GM19372 (cell line): ENCODE data around the gene ITK.

Experiments
- ATAC-seq: cut with Tn5 transposase; IDR thresholded peaks from one replicate; pipeline ENCODE4 v1.9.1; 2021; ENCODE audit warnings: mild to moderate bottlenecking, low read depth, moderate library complexity; ENCODE audit not compliant: unreplicated experiment

Gene ITK

DNA sequence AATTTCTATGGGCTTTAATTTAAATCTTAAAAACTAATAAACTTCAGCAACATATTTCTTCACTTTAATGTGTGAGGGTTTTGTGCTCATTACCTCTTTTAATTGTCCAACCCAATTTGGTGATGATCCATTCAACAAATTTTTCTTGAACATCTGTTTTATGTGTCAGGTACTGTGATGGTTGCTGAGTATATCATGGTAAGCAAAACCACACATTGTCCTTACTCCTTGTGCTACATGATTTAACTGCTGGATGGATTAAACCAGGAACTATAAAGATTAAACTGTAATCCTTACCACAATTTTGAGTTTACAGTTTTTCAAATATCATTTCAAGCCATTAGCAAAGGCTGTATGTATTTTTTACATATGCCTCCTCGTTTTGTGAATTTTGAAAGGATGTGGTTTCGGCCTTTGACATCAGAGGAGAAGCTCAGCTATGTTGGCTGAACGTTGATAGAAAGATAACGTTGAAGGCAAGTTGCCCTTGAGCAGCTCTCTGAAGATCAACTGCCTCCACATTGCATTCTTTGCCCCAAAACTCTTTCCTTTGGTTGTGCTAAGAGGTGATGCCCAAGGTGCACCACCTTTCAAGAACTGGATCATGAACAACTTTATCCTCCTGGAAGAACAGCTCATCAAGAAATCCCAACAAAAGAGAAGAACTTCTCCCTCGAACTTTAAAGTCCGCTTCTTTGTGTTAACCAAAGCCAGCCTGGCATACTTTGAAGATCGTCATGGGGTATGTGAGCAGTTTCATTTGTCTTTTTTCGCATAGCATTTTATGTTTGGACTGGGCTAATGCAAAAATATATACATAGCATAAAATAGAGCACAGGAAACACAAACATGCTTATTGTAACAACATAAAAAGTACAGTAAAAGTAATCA lies at the start of gene ITK:
Gene ITK (plus strand): TSS at position 467 of the 891 bp plus-strand sequence. CDS start 138 bp downstream, at position 605.
- ATAC-seq: no peak

DNA sequence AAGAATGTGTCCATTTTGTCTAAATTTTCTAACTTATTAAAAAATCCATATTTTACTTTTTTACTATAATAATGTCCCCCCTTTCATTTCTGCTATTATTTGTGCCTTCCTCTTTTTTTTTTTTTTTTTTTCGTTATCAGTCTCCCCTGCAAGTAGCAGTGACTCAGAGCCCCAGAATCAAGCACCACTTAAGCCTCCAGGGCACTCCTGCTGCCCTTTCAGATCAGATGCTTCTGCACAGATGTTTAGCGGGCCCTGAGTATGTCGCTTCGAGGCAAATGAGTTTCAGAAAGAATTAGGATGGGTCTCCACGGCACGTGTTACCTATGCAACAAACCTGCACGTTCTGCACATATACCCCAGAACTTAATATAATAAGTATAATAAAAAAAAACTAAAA lies 49.7 kb upstream of the ITK start:
- no peak for ATAC-seq

DNA sequence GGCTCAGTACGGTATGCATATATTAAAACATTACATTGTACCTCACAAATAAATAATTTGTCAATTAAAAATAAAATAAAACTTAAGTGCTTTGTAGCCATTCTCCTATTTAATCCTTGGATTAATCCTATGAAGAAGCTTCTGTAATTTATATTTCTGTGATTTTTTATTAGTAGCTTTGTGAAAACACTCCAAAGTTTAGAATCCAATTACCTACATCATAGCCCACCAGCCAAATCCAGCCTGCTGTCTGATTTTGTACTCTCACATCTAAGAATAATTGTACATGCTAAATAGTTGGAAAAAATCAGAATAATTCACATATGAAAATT lies 48.4 kb upstream of the ITK start:
- ATAC-seq: no peak

DNA sequence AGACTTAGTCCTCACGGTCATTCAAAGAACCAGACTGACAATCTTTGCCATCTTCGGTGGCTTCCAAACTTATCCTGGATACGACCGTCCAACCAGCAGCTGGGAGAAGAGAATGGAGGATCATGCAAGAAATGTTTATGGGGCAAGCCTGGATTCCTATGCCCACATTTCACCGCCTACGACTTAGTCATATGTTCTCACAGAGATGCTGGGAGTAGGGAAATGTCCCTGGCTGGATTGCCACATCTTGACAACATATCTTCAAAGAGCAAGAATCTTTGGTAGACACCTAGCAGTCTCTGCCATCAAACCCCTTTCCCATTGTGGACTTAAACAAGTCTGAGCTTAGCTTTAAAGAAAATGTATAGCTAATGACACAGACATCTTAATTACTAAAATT lies 42.9 kb upstream of the ITK start:
- ATAC-seq: no peak

DNA sequence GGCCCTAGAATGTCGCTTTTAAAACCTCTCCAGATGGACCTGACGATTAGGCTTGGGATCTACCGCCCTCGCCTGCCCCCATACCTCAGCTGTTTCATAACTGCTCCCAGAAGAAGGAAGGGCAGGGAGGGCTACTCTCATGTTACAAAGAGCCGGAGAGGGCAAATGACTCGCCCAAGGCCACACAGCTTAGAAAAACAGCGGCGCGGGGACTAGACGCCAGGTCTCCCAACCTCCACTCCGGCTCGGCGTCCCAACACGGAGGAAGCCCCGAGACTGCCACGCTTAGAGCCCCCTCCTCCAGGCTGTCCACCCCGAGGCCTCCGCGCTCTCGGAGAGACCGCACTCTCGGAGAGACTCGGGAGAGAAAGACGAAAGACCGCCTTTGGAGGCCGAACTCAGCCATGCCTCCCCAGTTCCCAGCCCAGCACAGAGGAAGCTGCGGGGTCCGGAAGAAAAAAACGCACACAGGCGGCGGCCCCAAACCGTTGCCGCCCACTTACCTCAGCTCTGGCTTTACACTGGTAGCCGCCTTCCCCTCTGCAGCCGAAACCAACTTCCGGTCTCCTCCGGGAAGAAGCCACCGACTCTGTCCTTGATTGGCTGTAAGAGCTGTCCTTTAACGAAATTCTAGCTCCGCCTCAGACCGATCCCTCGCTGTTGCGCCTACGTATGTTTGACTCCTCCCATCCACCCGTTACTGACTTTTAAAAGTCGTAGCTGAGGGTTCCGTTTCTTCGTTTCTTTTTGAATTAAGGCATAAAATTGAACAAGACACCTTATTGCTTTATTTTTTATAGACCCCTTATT lies 38.1 kb upstream of the ITK start, which contains the start of gene MED7:
Gene MED7 (minus strand): TSS at position 549 of the 810 bp plus-strand sequence. CDS start 3,434 bp downstream, outside the sequence.
- peak; percentile 99 for ATAC-seq

DNA sequence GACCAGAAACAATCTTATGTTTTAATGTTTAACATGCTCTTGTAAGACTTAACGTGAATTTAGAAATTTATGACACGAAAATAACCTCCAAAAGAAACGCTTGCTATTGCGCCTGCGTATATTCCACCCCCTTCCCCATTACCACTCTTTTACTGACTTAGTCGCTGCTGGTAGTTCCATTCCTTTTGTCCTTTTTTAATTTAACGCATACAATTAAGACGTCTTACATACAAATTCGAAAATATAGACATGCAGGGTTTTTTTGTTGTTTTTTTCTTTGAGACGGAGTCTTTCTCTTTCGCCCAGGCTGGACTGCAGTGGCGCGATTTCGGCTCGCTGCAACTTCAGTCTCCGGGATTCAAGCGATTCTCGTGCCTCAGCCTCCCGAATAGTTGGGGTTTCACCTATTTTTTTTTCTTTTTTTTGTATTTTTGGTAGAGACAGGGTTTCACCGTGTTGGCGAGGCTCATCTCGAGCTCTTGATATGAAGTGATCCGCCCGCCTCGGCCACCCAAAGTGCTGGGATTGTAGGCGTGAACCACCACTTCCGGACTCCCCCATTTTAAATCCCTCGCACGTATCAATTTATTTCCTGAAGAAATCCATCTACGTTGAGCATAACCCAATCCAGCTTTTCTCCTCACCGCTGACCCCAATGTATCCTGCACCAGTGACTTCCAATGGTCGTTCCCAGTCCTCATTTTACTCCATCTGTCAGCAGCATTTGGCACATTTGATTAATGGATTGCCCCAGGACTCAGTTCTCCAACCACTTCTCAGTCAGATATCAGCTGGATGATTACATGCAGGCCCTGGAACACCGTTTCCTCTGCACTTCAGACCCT lies 37.3 kb upstream of the ITK start:
- ATAC-seq: peak; percentile 39

DNA sequence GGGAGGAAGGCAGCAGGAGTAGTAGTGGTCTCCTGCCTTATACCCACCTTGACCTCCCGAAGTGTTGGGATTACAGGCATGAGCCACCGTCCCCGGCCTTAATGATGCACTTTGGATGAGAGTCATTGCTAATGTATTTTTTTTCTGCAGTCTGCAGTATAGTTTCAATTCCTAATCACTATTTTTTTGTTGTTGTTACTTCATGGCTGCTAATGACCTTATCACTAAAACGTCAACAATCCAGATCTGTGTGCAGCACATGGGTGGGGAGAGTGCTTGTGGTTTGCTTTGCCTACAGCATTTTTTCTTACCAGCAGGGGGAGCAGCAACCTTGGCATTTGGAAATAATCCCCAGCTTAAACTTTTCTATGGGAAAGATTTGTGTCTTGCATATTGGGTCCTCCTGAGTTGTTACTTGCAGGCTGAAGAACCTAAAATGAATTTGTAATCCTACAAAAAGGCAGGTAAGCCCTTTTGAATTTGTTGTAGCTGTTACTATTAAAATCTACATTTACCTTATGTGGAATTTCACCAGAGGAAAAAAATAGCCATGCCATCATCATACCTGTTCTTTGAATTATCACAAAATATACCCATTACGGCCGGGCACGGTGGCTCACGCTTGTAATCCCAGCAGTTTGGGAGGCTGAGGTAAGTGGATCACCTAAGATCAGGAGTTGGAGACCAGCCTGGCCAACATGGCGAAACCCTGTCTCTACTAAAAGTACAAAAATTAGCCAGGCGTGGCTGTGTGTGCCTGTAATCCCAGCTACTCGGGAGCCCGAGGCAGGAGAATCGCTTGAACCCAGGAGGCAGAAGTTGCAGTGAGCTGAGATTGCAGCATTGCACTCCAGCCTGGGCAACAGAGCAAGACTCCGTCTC lies 31.7 kb upstream of the ITK start:
- ATAC-seq: peak; percentile 71

DNA sequence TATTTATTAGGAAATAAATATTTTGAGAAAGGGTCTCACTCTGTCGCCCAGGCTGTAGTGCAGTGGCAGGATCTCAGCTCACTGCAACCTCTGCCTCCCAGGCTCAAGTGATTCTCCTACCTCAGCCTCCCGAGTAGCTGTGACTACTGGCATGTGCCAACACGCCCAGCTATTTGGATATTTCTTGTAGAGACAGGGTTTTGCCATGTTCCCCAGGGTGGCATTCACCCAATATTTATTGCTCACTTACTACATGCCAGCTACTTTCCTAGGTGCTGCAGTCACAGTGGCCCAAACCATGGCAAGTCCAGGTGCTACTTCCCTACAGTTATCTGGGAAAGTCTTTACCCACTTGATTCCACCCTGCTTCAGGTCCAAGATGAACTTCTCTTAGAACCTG lies 29.6 kb upstream of the ITK start:
- ATAC-seq: no peak

DNA sequence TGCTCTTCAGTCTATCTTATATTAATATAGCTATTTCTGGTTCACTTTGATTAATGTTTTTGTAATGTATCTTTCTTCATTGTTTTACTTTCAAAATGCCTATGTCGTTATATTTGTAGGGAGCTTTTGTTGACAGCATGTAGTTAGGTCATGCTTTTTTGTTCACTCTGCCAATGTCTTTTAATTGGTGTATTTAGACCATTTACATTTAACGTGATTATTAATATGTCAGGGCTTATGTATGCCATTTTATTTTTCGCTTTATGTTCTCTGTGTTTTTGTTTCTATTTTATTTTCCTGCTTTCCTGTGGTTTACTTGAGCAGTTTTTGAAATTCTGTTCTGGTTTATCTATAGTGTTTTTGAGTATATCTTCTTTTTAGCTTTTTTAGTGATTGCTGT lies 25.3 kb upstream of the ITK start:
- no peak for ATAC-seq

DNA sequence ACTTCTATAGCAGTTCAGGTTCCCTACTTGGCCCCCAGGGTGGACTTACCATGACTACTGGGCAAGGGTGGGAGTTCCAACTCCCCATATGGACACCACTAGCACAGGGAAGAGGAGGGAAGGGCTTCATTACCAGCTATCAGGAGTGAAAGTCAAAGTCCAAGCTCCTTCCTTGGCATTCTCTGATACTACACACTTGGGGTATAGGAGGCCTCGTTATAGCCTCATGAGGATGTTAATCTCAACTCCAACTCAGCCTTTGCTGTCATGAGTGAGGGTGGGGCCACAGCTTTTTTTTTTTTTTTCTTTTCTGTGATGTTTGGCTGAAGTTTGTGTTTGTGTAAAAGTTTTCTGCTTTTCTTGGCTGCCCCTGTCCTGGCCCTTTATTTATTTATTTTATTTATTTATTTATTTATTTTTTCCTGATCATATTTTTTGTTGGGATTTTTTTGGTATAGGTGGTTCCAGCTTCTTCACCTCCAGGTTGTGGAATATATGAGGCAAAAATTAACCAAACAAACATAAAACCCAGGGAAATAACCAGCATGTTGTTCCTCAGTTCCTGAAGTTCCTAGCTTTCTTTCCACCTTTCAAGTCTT lies 23.2 kb upstream of the ITK start:
- ATAC-seq: no peak

DNA sequence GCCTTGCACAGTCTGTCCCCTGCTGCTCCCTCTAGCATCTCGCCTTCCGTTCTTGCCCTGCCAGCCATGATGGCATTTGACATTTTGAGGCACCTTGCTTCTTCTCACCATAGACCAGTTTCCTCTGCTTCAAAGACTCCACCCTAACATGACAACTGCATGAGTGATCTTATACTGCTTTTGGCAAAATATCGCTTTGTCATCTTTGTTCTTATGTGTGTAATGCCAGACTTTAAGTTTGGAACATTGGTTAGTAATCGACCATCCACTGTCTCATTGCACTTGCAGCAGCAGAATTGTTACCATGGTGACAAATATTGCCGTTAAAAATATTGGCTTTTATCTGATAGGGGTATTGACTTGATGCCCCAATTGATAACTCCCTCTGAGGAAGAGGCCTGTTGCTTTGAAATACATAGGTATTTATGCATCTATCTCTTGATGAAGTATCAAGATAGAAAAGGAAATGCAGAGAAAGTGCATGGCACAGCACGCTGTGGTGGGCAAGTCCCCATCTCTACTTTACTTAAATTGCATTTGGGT lies 21.4 kb upstream of the ITK start:
- ATAC-seq: no peak

DNA sequence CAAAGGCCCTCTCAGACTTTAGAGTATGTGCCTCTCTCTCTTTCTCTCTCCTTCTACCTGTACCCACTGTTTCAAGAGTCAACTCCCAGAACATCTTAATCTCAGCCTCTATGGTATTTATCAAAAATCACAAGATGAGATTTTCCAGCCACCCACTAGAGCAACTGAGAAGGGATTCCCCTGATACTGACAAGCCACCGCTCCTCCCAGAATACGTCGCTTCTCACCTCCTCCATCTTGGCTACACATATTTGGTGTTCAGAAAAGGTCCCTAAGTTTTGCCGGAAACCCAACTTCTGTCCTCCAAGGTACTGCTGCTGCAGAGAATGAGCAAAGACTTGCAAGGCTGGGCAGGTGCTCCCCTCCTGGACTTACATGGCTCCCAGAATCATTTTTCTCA lies 20.6 kb upstream of the ITK start:
- no peak for ATAC-seq

DNA sequence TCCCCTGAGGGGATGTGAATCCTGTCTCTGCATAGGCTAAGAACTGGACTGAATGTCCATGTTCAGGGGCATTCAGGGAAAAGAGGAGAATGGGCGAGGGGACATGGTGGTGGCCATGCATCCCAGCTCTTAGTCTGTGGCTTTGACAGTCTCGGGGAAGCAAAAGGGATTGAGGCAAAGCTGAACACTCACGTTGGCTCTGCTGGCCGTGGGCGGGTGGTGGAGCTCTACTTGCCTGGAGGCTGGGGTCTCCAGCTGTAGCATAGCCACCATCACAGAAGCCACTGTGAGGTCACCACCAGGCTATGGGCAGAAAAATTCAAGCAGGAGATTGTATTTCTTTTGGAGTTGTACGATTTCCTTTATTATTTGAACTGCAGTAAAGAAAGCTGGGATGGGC lies 18.6 kb upstream of the ITK start:
- ATAC-seq: no peak

DNA sequence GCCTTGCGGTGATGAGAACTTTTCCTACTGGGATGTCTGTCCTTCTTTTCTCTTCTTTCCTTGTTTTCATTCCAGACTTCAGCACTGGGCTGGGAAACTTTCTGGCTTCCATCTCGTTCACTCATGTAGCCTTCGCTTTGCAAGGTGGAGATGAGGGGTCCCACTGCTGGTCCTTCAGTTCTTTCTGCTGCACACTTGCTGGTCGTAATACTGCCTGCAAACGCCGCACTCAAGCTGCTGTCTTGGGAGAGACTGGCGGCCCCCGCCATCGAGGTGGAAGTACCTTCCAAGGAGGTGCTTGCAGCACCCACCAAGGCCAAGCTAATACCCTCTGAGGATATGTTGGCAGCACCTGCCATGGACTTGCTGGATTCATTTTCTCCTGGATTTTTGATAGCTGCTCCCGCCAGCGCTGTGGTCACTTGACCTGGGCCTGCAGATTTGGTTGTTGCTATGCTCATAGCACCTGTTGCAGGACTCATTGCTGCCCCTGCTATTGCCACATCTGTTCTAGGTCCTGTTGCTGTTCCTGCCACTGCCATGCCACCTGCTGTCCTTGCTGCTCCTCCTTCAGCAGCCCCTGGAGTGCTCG lies 17.6 kb upstream of the ITK start:
- no peak for ATAC-seq

DNA sequence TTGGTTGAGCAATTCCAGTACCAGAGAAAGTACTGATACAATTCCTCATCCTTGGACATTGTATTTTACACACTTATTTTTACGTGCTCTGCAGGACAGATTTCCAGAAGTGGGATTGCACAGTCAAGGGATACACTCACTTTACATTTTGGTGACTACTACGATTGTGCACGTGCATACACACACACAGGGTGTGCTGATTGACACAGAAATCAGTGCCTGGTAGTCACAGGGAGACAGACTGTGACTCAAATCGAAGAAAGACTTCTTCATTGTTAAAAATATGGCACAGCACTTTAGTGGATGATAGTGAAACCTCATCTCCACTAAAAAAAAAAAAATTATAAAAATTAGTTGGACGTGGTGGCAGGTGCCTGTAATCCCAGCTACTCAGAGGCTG lies 16.1 kb upstream of the ITK start:
- no peak for ATAC-seq

DNA sequence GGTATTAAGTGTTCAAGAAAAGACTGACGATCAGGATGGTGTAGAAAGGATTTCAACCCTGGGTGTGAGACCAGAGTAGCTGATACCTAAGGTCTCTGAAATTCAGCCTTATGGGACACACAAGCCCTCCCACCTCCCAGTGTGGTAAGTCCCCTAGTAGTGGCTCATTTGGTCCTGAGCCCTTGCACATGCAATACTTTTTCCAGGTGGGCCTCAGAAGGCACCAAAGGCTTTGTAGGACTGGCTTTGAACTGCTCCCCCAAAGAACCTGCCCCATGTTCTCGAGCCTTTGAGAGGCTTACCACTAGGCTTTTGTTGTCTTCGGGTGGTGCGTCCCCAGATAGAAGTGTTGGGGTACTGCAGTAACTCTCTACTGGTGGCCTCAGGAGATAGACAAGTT lies 15.4 kb upstream of the ITK start:
- no peak for ATAC-seq

DNA sequence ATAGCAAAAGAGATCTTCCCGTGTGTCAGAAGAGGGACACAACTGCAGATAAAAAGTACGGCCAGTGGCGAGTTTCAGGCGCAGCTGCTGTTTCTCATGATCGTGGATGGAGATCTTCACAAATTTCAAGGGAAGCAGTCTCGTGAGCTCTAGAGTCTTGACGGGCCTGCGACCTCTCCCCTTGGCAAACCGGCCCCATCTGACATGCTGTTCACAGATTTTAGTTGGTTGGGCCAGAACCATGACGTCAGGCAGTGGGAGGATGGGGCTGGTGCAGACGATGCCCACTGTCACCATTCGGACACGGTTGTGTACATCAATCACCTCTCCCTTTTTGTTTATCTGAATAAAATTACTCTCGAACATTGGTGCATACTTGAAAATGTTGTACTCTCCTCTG lies 15.0 kb upstream of the ITK start:
- ATAC-seq: no peak
